Stimulated activated CD4-positive, alpha-beta T cell treated with anti-CD3 and anti-CD28 coated beads, Interleukin-4, amount 100 ng/mL, for 1 hour (primary cell): Measurements from ENCODE around the gene PTPRD.

Source experiments
- DNase-seq: peaks from one replicate; pipeline ENCODE4 v3.0.0-alpha.2; 2020

Gene PTPRD

GRCh38 chr9:8845376-8845775, 1767.4 kb downstream of the PTPRD start:
- DNase-seq = no peak

DNA sequence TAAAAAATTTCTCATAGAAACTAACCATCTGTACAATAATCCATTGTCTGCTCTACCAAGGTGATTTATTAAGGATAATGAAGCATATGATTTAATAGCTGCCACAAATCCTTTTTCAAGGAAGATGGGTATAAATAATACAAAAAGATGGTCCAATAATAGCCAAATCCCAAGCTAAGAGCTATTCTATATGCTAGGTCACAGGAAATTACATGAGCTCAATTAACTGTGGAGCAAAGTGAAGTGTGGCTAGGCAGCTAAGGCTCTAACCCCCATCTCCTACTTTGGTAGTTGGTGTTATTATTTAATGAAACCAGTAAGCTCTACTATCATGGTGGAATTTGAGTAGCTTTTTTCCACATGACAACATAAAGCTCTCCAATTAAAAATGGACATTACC, 1768.3 kb downstream of the PTPRD start:
- no peak for DNase-seq

DNA sequence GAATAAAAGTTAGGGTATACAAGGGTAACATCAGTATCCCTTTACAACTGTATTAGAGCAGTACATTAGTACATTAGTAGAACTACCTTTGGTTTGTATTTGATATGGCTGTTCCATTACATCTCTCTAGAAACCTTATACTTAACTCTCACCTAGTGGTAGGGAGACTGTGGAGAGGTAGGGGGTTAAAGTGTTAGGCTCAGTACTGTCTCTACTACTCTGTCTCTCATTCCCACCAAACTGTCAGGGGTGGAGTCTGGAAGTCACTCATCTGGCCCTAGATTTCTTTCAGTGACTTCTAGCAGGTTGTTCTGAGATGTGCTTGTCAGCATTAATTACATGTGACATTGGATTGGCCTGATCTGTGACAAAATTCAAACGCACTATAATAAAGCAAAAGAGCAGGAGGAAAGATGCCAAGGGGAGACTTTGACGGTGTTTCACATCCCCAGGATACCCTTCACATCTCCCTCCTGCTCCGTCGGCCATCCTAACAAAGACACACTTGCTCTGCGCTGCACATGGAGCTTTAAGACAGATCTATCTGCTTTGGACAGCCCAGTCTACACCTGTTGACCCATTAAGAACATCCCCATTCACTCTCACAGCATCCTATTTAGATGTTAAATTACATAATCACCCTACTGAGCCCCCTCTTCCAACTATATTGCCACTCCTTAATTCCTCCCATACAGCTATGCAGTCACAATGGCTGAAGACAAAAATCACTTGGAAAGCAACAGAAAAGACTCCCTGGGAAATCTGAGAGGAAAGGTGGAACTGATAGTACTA, 1770.2 kb downstream of the PTPRD start:
- DNase-seq = no peak

- DNase-seq = no peak
These were observed 1774.7 kb downstream of the PTPRD start for GRCh38 chr9:8838136-8838535.

GRCh38 chr9:8835291-8835690, 1777.5 kb downstream of the PTPRD start:
- DNase-seq = no peak

- DNase-seq = no peak
These were observed 1779.8 kb downstream of the PTPRD start for GRCh38 chr9:8832955-8833354.

DNA sequence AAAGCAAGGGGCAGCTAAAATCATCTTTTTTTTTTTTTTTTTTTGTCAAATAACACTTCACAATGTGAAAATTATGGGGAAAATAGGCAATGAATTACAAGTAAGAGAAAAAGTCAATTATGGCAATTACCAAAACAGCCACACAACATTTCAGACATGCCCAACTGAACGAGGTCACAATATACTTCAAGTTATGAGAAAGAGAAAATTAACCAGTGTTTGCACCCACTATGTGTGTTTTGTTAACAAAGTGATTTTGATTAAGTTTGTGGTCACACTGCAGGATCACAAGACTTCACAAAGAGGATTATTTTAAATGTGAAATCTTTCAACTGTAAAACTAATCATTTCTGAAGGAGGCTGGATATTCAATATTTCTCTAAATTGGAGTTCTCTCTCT, 1780.4 kb downstream of the PTPRD start:
- DNase-seq = no peak

GRCh38 chr9:8831568-8831967, 1781.2 kb downstream of the PTPRD start:
- no peak for DNase-seq

GRCh38 chr9:8826281-8826680, 1786.5 kb downstream of the PTPRD start:
- no peak for DNase-seq

GRCh38 chr9:8825585-8826147, 1787.1 kb downstream of the PTPRD start:
- DNase-seq = no peak

DNA sequence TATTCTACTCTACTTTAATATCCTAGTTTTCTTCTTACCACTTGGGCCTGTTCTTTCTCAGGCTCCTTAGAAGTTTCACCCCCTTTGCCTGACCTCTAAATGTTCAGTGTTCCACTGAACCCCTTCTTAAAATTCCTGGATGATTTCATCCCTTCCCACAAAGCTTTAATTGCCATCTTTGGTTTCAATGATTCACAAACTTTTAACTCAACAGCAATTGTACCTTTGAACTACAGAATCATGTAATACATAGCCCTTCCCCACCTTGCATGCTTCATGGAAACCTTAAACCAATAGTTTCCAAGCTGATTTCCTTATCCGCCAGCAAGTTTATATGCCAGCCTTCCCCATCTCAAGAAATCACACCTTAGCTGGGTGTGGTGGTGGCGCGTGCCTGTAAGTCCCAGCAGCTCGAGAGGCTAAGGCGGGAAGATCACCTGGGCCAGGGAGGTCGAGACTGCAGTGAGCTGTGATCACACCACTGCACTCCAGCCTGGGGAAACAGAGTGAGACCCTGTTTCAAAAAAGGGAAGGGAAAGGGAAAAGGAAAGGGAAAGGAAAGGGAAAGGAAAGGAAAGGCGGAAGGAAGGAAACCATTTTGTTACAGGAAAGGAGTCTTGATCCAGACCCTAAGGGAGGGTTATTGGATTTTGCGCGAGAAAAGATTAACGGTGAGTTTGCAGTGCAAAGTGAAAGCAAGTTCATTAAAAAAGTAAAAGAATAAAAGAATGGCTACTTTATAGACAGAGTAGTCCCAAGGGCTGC, 1789.5 kb downstream of the PTPRD start:
- no peak for DNase-seq

DNA sequence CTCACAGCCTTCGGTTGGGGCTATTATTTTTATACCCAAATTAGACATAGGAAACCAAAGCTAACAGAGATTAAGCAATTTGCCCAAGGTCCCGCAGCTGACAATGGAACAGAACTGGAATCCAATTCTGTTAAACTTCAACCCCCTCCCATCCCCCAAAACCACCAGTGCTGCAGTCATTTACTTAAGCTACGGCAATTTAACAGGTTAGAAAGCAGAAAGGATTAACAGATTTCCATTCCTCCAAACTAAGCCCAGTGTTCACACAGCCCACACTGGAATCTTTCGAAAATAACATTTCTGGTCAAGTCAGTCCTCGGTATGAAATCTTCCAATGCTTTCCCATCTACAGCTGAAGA, 1790.2 kb downstream of the PTPRD start:
- DNase-seq = no peak

- no peak for DNase-seq
These were observed 1790.7 kb downstream of the PTPRD start for GRCh38 chr9:8821910-8822666.

DNA sequence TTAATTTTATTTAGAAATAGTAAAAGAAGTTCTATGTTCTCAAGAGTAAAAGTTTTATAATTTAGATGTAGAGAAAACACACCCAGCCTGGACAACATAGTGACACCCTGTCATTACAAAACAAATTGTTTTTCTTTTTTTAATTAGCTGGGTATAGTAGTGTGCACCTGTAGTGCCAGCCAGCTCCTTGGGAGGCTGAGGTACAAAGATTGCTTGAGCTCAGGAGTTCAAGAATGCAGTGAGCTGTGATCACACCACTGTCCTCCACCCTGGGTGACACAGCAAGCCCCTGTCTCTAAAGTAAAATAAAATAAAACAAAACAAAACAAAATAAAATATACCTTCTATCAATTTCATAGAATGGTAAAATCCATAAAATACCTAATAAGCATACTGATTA, 1795.5 kb downstream of the PTPRD start:
- DNase-seq = no peak

GRCh38 chr9:8816361-8816760, 1796.4 kb downstream of the PTPRD start:
- DNase-seq = no peak

- no peak for DNase-seq
These were observed 1796.9 kb downstream of the PTPRD start for GRCh38 chr9:8815931-8816330.

- no peak for DNase-seq
These were observed 1797.6 kb downstream of the PTPRD start for GRCh38 chr9:8815219-8815618.

DNA sequence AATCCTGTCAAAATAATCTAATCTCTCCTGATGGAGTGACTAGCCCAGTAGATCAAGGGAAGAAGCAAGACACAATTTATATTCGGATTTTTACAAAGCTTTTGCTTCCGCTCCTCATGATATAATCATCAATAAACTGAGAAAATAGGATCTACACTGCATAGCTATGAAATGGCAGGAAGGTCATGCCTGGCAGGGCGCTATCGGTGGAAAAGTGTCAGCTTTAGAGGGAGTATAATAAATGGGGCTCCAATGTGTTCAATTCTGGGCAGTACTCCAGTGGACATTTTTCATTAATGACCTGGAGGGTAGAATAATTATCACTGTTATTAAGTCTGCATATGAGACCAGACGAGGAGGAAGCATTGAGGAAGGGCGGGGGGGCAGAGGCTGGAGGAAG, 1799.9 kb downstream of the PTPRD start:
- DNase-seq = no peak

- no peak for DNase-seq
These were observed 1803.1 kb downstream of the PTPRD start for GRCh38 chr9:8809741-8810140.

- no peak for DNase-seq
These were observed 1806.7 kb downstream of the PTPRD start for GRCh38 chr9:8806150-8806549.

DNA sequence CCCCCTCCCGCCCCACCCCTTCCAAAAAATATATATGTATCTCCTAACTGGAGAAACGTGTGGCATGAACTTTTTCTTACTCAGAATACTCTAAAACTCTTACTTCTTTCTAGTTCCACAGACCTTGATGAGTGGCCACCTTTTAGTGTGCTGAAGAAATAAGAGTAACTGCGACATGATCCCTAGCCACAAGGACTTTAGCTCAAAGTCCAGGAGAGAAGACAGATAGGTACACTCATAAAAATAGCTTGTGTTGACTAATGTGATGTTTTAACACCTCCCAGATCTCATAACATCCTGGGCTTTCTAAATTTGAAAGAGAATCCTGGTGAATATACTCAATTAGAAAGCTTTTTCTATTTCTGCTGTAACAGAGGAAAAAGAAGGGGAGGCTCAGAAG, 1808.2 kb downstream of the PTPRD start:
- no peak for DNase-seq

GRCh38 chr9:8802242-8802641, 1810.6 kb downstream of the PTPRD start:
- no peak for DNase-seq

DNA sequence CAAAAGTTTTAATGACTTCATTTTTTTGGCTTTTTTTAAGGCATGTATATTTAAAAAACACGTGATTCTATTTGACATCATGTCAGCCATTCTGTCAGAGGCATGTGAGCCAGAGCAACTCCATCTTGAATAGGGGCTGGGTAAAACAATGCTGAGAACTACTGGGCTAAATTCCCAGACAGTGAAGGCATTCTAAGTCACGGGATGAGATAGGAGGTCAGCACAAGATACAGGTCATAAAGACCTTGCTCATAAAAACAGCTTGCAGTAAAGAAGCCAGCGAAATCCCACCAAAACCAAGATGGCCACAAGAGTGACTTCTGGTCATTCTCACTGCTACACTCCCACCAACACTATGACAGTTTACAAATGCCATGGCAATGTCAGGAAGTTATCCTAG, 1812.6 kb downstream of the PTPRD start:
- DNase-seq = no peak

GRCh38 chr9:8799615-8800014, 1813.2 kb downstream of the PTPRD start:
- DNase-seq = no peak
